Measurements from ENCODE around the gene ADGRG6. TPM values are rescaled to one million over a fixed set of nuclear protein-coding genes. Genes with fewer than 3 reads are reported as not detected.

Gene ADGRG6
- total and polyA plus RNA-seq, 2 donors (not counting 3 experiments of a cell fraction or from before 2014, with no cell fraction given) = 99.3 to 166 TPM

DNA sequence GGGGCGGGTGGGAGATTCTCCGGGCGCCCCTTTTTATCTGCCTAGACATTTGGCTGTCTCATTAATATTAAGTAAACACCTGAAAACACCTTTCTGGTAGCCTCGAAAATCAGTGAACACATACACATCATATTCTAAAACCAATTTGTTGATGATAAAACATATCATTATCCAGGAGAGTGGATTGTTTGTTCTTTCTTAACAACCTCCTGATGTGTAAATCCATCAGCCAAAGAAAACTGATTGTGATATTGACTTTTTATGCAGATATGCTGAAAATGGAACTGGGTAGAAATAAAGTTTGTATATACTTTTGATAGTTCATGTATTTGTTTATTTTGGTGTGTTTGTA lies 75.7 kb downstream of the ADGRG6 start:
- peaks cover 67% of the 10 kb centered on the region for H3K4me1 ChIP-seq (ENCODE audit: control insufficient read depth, extremely low read depth, insufficient read depth, low read length)
- H3K79me2 ChIP-seq (ENCODE audit: control insufficient read depth, insufficient read depth, low read length) = peaks cover 44% of the 10 kb centered on the region
- TF ChIP-seq POLR2AphosphoS5 (IDR thresholded peaks at IDR 0.05; ENCODE audit: insufficient read depth, low read depth, low read length) (peak; percentile 3), JUN (IDR thresholded peaks at IDR 0.05; ENCODE audit: borderline replicate concordance, insufficient read depth, insufficient read length, low read depth) (no peak)
- no peaks in the 10 kb centered on the region for H3K27me3 ChIP-seq (ENCODE audit: control insufficient read depth in 2 of 2, insufficient read depth in 2 of 2, low read length in 2 of 2)
- dilution Hi-C loops (cut with MboI; ENCODE audit: extremely low pct_ligation_motif_present, low sequenced_read_pairs) = no loop called here
- H3K9me1 ChIP-seq (replicated peaks; ENCODE audit: control insufficient read depth, extremely low read depth, insufficient read depth, low read length) = no peaks in the 10 kb centered on the region
- BruUV-seq (replicated peaks) = no TSS peak
- CTCF ChIA-PET = interaction anchor here (1.0 to 3.5 kb wide), 9 partner anchors 10 to 221 kb away, joined by 3 to 24 read pairs (median 3); no protein-coding TSS in a partner anchor
- POLR2A ChIA-PET = interaction anchor here (1.8 kb wide), 1 partner anchor 76 kb away, joined by 7 read pairs; the partner anchor contains the start of gene ADGRG6
- peak overlapping the region; percentile 69 for H3K4me2 ChIP-seq (ENCODE audit: insufficient read depth, low read length)
- no peaks in the 10 kb centered on the region for H3K9me3 ChIP-seq (replicated peaks; ENCODE audit: control insufficient read depth, insufficient read depth, low read length)
- no peaks in the 10 kb centered on the region for H4K20me1 ChIP-seq (replicated peaks; ENCODE audit: control insufficient read depth, extremely low read depth, insufficient read depth, low read length)
- H3K9ac ChIP-seq (replicated peaks; ENCODE audit: extremely low read depth, insufficient read depth, low read length) = peak overlapping the region; percentile 59
- DNase-seq (ENCODE audit: low read depth, low spot score) (no peak), FAIRE-seq (no peak)
- intact Hi-C loops (cut with micrococcal nuclease) = no loop called here
- H3K27ac ChIP-seq (ENCODE audit: insufficient read depth, low read depth, low read length) = peak overlapping the region; percentile 85
- no peak overlapping the region for H3K4me3 ChIP-seq (replicated peaks in 1 of 3; ENCODE audit: insufficient read depth in 1 of 3, low read depth in 1 of 3, low read length in 3 of 3)
- no peak overlapping the region for H2AFZ ChIP-seq (ENCODE audit: low read depth, low read length)
- H3K36me3 ChIP-seq (ENCODE audit: control insufficient read depth in 2 of 2, extremely low read depth in 1 of 2, insufficient read depth in 2 of 2, low read length in 2 of 2) = peaks cover 0 to 2% of the 10 kb centered on the region in 2 experiments

DNA sequence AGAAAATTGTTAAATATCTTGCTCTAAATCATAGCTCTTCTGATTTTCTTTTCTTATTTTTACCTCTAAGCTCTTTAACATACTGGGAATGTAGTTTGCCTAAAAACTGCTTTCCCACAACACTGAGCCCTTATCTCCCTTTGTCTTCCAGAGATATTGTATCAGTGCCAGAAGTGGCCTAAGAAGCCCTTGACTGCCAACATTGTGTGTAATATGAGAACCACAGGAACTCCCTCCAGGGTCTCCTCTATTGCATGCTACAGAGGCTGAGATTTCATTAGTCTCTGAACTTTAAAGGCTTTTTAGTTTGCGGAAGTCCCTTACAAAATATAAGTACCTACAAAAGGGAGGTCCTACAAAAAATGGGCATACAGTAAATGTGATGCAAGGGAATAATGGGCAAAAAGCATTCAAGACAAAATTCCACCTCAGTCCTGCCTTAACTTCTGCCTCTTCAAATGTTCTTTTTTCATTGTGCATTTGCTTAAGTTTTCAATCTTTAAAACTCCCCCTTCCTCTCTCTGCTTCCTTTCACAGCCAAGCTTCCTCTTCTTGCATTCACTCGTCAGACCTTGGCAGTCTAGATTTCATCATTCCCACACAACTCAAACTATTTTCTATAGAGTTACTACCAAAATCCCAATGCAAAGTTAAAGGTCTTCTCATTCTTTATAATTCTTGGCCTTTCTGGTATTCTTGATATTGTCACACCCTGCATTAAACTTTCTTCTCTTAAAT lies 76.5 kb downstream of the ADGRG6 start:
- ChIA-PET CTCF (interaction anchor here (1.0 to 3.5 kb wide), 12 partner anchors 9 to 222 kb away, joined by 3 to 24 read pairs (median 4); no protein-coding TSS in a partner anchor), POLR2A (interaction anchor here (0.6 to 1.8 kb wide), 2 partner anchors 77 to 234 kb away, joined by 7 read pairs; partner anchors contain the start of gene ADGRG6)
- BruUV-seq (replicated peaks) = TSS peak; percentile 1
- TF ChIP-seq, protein P1, sequence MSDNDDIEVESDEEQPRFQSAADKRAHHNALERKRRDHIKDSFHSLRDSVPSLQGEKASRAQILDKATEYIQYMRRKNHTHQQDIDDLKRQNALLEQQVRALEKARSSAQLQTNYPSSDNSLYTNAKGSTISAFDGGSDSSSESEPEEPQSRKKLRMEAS (IDR thresholded peaks at IDR 0.05; ENCODE audit: insufficient read depth, insufficient read length) = no peak
- no peak for TF ChIP-seq JUN (IDR thresholded peaks at IDR 0.05; ENCODE audit: borderline replicate concordance, insufficient read depth, insufficient read length, low read depth)
- TF ChIP-seq GATA2 (IDR thresholded peaks at IDR 0.05; ENCODE audit: insufficient read depth, insufficient read length, low read depth, low read length) = peak; percentile 82
- TF ChIP-seq EZH2 (IDR thresholded peaks at IDR 0.05; ENCODE audit: borderline replicate concordance, low read depth, low read length, severe bottlenecking) = no peak
- TF ChIP-seq MYC (IDR thresholded peaks at IDR 0.05; ENCODE audit: low read depth, low read length) = no peak
- peak; percentile 46 for TF ChIP-seq POLR2A (IDR thresholded peaks at IDR 0.05; ENCODE audit: low read depth, low read length)
- TF ChIP-seq, protein P2, sequence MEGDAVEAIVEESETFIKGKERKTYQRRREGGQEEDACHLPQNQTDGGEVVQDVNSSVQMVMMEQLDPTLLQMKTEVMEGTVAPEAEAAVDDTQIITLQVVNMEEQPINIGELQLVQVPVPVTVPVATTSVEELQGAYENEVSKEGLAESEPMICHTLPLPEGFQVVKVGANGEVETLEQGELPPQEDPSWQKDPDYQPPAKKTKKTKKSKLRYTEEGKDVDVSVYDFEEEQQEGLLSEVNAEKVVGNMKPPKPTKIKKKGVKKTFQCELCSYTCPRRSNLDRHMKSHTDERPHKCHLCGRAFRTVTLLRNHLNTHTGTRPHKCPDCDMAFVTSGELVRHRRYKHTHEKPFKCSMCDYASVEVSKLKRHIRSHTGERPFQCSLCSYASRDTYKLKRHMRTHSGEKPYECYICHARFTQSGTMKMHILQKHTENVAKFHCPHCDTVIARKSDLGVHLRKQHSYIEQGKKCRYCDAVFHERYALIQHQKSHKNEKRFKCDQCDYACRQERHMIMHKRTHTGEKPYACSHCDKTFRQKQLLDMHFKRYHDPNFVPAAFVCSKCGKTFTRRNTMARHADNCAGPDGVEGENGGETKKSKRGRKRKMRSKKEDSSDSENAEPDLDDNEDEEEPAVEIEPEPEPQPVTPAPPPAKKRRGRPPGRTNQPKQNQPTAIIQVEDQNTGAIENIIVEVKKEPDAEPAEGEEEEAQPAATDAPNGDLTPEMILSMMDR (IDR thresholded peaks at IDR 0.05; ENCODE audit: extremely low read depth in 1 of 2, insufficient read depth in 1 of 2, low read depth in 1 of 2, low read length in 2 of 2) = no peak
- no peak for TF ChIP-seq FOS (IDR thresholded peaks at IDR 0.05; ENCODE audit: borderline replicate concordance, insufficient read depth, low read length)
- peak; percentile 50 for TF ChIP-seq POLR2AphosphoS5 (IDR thresholded peaks at IDR 0.05; ENCODE audit: insufficient read depth, low read depth, low read length)
- H3K9me3 ChIP-seq (replicated peaks; ENCODE audit: control insufficient read depth, insufficient read depth, low read length) = no peaks in the 10 kb centered on the region
- H3K9me1 ChIP-seq (replicated peaks; ENCODE audit: control insufficient read depth, extremely low read depth, insufficient read depth, low read length) = no peaks in the 10 kb centered on the region
- peaks cover 0 to 4% of the 10 kb centered on the region in 2 experiments for H3K36me3 ChIP-seq (ENCODE audit: control insufficient read depth in 2 of 2, extremely low read depth in 1 of 2, insufficient read depth in 2 of 2, low read length in 2 of 2)
- peak overlapping the region; percentile 69 for H3K4me2 ChIP-seq (ENCODE audit: insufficient read depth, low read length)
- H3K27me3 ChIP-seq (ENCODE audit: control insufficient read depth in 2 of 2, insufficient read depth in 2 of 2, low read length in 2 of 2) = no peaks in the 10 kb centered on the region
- DNase-seq (ENCODE audit: low read depth, low spot score) = peak; percentile 96
- H4K20me1 ChIP-seq (replicated peaks; ENCODE audit: control insufficient read depth, extremely low read depth, insufficient read depth, low read length) = no peaks in the 10 kb centered on the region
- peak; percentile 57 for FAIRE-seq
- H2AFZ ChIP-seq (ENCODE audit: low read depth, low read length) = no peak overlapping the region
- H3K4me3 ChIP-seq (replicated peaks in 1 of 3; ENCODE audit: insufficient read depth in 1 of 3, low read depth in 1 of 3, low read length in 3 of 3) = no peak overlapping the region
- H3K4me1 ChIP-seq (ENCODE audit: control insufficient read depth, extremely low read depth, insufficient read depth, low read length) = peaks cover 58% of the 10 kb centered on the region
- peak overlapping the region; percentile 59 for H3K9ac ChIP-seq (replicated peaks; ENCODE audit: extremely low read depth, insufficient read depth, low read length)
- peak overlapping the region; percentile 85 for H3K27ac ChIP-seq (ENCODE audit: insufficient read depth, low read depth, low read length)
- intact Hi-C loops (cut with micrococcal nuclease) = loop anchor here (1.0 kb wide), 1 partner anchor 17 kb away; no protein-coding TSS in a partner anchor
- peaks cover 40% of the 10 kb centered on the region for H3K79me2 ChIP-seq (ENCODE audit: control insufficient read depth, insufficient read depth, low read length)
- dilution Hi-C loops (cut with MboI; ENCODE audit: extremely low pct_ligation_motif_present, low sequenced_read_pairs) = no loop called here

Measured in endothelial cell of umbilical vein (primary cell).